HG03571 (cell line): ENCODE data around the gene CCDC14.
"Not testable (repeated sequence)": the region's sequence is repeated elsewhere in the genome, so short reads cannot be mapped to it uniquely, and the experiment has no call there.

Experiments
- ATAC-seq: cut with Tn5 transposase; IDR thresholded peaks from one replicate; pipeline ENCODE4 v1.9.1; 2021; ENCODE audit not compliant: unreplicated experiment

The CCDC14 gene

GRCh38 chr3:123914829-123915228 lies 46.2 kb downstream of the CCDC14 start:
- ATAC-seq, result no peak

- ATAC-seq, result no peak
These were observed 51.2 kb downstream of the CCDC14 start for GRCh38 chr3:123909785-123910184.

GRCh38 chr3:123907720-123908119 lies 53.3 kb downstream of the CCDC14 start:
- no peak for ATAC-seq

GRCh38 chr3:123899300-123899865 lies 61.6 kb downstream of the CCDC14 start:
- ATAC-seq, result no peak

- no peak for ATAC-seq
These were observed 68.0 kb downstream of the CCDC14 start for GRCh38 chr3:123893012-123893411.

GRCh38 chr3:123892195-123892594 lies 68.8 kb downstream of the CCDC14 start:
- ATAC-seq, result no peak

- ATAC-seq, result not testable (repeated sequence)
These were observed 70.0 kb downstream of the CCDC14 start for GRCh38 chr3:123890991-123891390.

- ATAC-seq, result not testable (repeated sequence)
These were observed 70.9 kb downstream of the CCDC14 start for GRCh38 chr3:123890162-123890561.

GRCh38 chr3:123884993-123885392 lies 76.0 kb downstream of the CCDC14 start:
- ATAC-seq, result no peak

GRCh38 chr3:123884203-123884831 lies 76.7 kb downstream of the CCDC14 start, which contains the start of gene MYLK:
TSS of gene MYLK (minus strand) at chr3:123884332. CDS start at chr3:123793841, 90,491 bp downstream.
- ATAC-seq, result no peak

GRCh38 chr3:123883701-123884202 lies 77.3 kb downstream of the CCDC14 start:
- no peak for ATAC-seq

GRCh38 chr3:123883111-123883510 lies 77.9 kb downstream of the CCDC14 start:
- no peak for ATAC-seq

GRCh38 chr3:123881771-123882170 lies 79.3 kb downstream of the CCDC14 start:
- ATAC-seq, result no peak

GRCh38 chr3:123880998-123881561 lies 79.9 kb downstream of the CCDC14 start:
- ATAC-seq, result no peak

- ATAC-seq, result no peak
These were observed 82.2 kb downstream of the CCDC14 start for GRCh38 chr3:123878807-123879206.

- ATAC-seq, result no peak
These were observed 83.1 kb downstream of the CCDC14 start for GRCh38 chr3:123877965-123878364.

GRCh38 chr3:123877466-123877865 lies 83.6 kb downstream of the CCDC14 start:
- no peak for ATAC-seq

- no peak for ATAC-seq
These were observed 84.2 kb downstream of the CCDC14 start for GRCh38 chr3:123876858-123877257.

- ATAC-seq, result no peak
These were observed 88.4 kb downstream of the CCDC14 start for GRCh38 chr3:123872621-123873020.

- ATAC-seq, result no peak
These were observed 89.1 kb downstream of the CCDC14 start for GRCh38 chr3:123871946-123872345.

GRCh38 chr3:123870033-123870432 lies 91.0 kb downstream of the CCDC14 start:
- no peak for ATAC-seq

- ATAC-seq, result no peak
These were observed 91.9 kb downstream of the CCDC14 start for GRCh38 chr3:123869165-123869564.
